Choroid plexus epithelial cell (primary cell): ENCODE measurements around the gene GTF3C4.

ENCODE experiments used
- DNase-seq: peaks from one replicate; pipeline ENCODE4 v3.0.0-alpha.2; 2010; ENCODE audit warnings: low read depth
- H3K4me3 ChIP-seq: 2 replicates; pipeline ENCODE4 v1.5.1; 2011; ENCODE audit warnings: low read depth, mild to moderate bottlenecking, control low read depth, low read length, moderate library complexity
- CTCF ChIP-seq: conservative IDR thresholded peaks from 2 replicates; pipeline ENCODE4 v1.5.1; 2011; ENCODE audit warnings: low read depth, mild to moderate bottlenecking, control low read depth, inconsistent platforms, low read length, moderate library complexity

The GTF3C4 gene

DNA sequence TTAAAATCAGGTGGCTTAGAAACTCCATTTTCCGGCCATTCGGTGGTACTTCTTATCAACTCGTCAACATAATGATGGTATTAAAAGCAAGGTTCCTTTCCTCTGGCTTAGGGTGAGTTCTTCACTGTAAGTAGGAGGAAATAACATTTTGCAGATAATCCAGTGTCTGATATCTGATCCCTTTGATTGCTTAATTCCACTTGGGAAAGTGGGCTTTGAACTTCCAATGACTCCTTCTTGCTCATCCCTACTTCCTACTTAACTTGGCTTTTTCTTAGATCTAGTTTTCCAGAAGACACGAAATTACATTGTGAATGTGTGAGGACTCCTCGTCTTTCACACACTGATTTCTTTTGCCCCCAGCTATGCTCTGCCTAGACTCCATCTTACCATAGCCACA is 32.0 kb upstream of the GTF3C4 start:
- TF ChIP-seq CTCF = no peak
- no peak overlapping the region for H3K4me3 ChIP-seq
- DNase-seq = peak; percentile 18

- no peak overlapping the region for H3K4me3 ChIP-seq
- no peak for TF ChIP-seq CTCF
- no peak for DNase-seq
Measured at GRCh38 chr9:132639322-132639721, 30.9 kb upstream of the GTF3C4 start.

DNA sequence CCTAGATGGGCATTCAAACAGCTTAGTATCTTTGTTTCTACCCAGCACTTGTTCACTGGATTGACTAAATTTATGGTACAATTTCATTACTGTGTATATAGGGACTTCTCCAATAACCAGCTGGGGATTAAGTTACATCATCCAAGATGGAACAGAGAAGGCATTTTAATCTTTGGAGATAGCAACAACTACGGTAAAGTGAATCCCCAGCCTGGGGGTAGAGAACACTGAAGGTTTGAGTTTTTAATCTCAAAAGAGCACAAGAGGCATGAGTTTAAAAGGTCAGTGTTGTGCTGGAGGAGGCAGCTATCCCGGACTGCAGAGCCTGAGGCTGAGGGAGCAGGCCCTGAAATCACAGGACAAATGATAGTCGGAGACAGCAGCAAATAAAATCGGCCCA is 29.0 kb upstream of the GTF3C4 start:
- DNase-seq = no peak
- no peak for TF ChIP-seq CTCF
- H3K4me3 ChIP-seq = no peak overlapping the region

- no peak for DNase-seq
- peak; percentile 32 for TF ChIP-seq CTCF
- H3K4me3 ChIP-seq = no peak overlapping the region
Measured at GRCh38 chr9:132644251-132644650, 26.0 kb upstream of the GTF3C4 start.

- no peak for TF ChIP-seq CTCF
- H3K4me3 ChIP-seq = no peak overlapping the region
- no peak for DNase-seq
Measured at GRCh38 chr9:132645306-132645705, 25.0 kb upstream of the GTF3C4 start.

- no peak for TF ChIP-seq CTCF
- no peak for DNase-seq
- no peak overlapping the region for H3K4me3 ChIP-seq
Measured at GRCh38 chr9:132645711-132646110, 24.6 kb upstream of the GTF3C4 start.

- H3K4me3 ChIP-seq = no peak overlapping the region
- peak; percentile 16 for DNase-seq
- TF ChIP-seq CTCF = no peak
Measured at GRCh38 chr9:132646726-132647125, 23.5 kb upstream of the GTF3C4 start.
